Activated CD4-positive, alpha-beta memory T cell treated with anti-CD3 and anti-CD28 coated beads, Interleukin-2, amount 10 ng/mL, durations not matched to agents 7 days and 5 days (primary cell): ENCODE measurements around the gene TKTL1. TPM values are rescaled to one million over a fixed set of nuclear protein-coding genes. Genes with fewer than 3 reads are reported as not detected.
"Not testable (repeated sequence)": the region's sequence is repeated elsewhere in the genome, so short reads cannot be mapped to it uniquely, and the experiment has no call there.

Experiments used
- CTCF ChIA-PET: fragments of 350-600 bp; sonication (Branson Sonifier 250); formaldehyde crosslinking; loops from one replicate; lab custom pipeline; 2021; ENCODE audit warnings: antibody characterized with exemption, inconsistent platforms; lab: Charles Lee
- POLR2A ChIA-PET: fragments of 350-600 bp; sonication (Branson Sonifier 250); formaldehyde crosslinking; loops from one replicate; lab custom pipeline; 2021; ENCODE audit warnings: antibody characterized with exemption; lab: Charles Lee
- DNase-seq: peaks from one replicate; pipeline ENCODE4 v3.0.0-alpha.2; 2020
- H3K27ac Mint-ChIP-seq: one replicate; pipeline ENCODE4 v1.8.0; 2021; ENCODE audit warnings: mild to moderate bottlenecking, mixed read lengths
- H3K27me3 Mint-ChIP-seq: one replicate; pipeline ENCODE4 v1.8.0; 2021; ENCODE audit warnings: mixed read lengths
- H3K36me3 Mint-ChIP-seq: one replicate; pipeline ENCODE4 v1.8.0; 2021; ENCODE audit warnings: low read depth, mixed read lengths
- H3K4me1 Mint-ChIP-seq: one replicate; pipeline ENCODE4 v1.8.0; 2021; ENCODE audit warnings: mixed read lengths
- H3K4me3 Mint-ChIP-seq: one replicate; pipeline ENCODE4 v1.8.0; 2021; ENCODE audit warnings: mild to moderate bottlenecking, mixed read lengths
- H3K9me3 Mint-ChIP-seq: one replicate; pipeline ENCODE4 v1.8.0; 2021; ENCODE audit warnings: mixed read lengths
- total RNA-seq, 2 experiments: library from RNA; stranded (reverse); gene quantifications; one replicate each; pipeline ENCODE4 v1.2.3, GENCODE V29; 2021

The TKTL1 gene
- total RNA-seq, 2 experiments from 2014 or later = 0.85 to 2.0 TPM

DNA sequence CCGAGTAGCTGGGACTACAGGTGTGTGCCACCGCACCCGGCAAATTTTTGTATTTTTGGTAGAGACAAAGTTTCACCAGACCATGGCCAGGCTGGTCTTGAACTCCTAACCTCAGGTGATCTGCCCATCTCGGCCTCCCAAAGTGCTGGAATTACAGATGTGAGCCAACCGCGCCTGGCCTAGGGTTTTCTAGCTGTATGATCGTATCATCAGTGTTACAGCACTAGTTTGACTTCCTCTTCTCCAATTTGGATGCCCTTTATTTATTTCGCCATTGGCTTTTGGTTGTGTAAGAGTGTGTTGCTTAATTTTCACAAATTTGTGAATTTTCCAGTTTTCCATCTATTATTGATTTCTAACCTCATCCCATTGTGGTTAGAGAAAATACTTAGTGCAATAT is 5.2 kb downstream of the TKTL1 start:
- H3K27ac Mint-ChIP-seq = no peak overlapping the region
- H3K36me3 Mint-ChIP-seq = no peaks in the 10 kb centered on the region
- no peaks in the 10 kb centered on the region for H3K9me3 Mint-ChIP-seq
- ChIA-PET POLR2A (no interaction called here), CTCF (no interaction called here)
- H3K4me3 Mint-ChIP-seq = no peak overlapping the region
- no peaks in the 10 kb centered on the region for H3K27me3 Mint-ChIP-seq
- H3K4me1 Mint-ChIP-seq = no peaks in the 10 kb centered on the region
- no peak for DNase-seq

DNA sequence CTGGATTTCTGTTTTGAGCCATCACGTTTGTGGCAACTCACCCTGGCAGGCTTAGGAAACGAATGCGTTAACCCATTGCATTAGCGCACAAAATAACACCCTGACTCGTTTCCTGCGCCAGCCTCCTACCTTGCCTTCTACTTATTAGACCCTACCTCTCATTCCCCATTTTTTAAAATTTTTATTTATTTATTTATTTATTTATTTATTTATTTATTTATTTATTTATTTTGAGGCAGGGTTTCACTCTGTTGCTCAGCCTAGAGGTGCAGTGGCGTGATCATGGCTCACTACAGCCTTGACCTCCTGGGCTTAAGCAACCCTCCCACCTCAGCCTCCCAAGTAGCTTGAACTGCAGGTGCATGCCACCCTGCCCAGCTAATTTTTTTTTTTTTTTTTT is 7.4 kb downstream of the TKTL1 start:
- CTCF ChIA-PET, POLR2A ChIA-PET, H3K27ac Mint-ChIP-seq, H3K27me3 Mint-ChIP-seq, H3K36me3 Mint-ChIP-seq, H3K4me1 Mint-ChIP-seq, H3K9me3 Mint-ChIP-seq, H3K4me3 Mint-ChIP-seq, DNase-seq: not testable (repeated sequence)

GRCh38 chrX:154303476-154303875 is 7.9 kb downstream of the TKTL1 start:
- H3K36me3 Mint-ChIP-seq = no peaks in the 10 kb centered on the region
- no peak for DNase-seq
- no peaks in the 10 kb centered on the region for H3K9me3 Mint-ChIP-seq
- no peaks in the 10 kb centered on the region for H3K27me3 Mint-ChIP-seq
- ChIA-PET CTCF (no interaction called here), POLR2A (no interaction called here)
- peaks cover 12% of the 10 kb centered on the region for H3K4me1 Mint-ChIP-seq
- H3K4me3 Mint-ChIP-seq = no peak overlapping the region
- H3K27ac Mint-ChIP-seq = no peak overlapping the region

- H3K36me3 Mint-ChIP-seq = no peaks in the 10 kb centered on the region
- no peak overlapping the region for H3K27ac Mint-ChIP-seq
- H3K4me3 Mint-ChIP-seq = no peak overlapping the region
- no peaks in the 10 kb centered on the region for H3K27me3 Mint-ChIP-seq
- ChIA-PET POLR2A (no interaction called here), CTCF (no interaction called here)
- no peak for DNase-seq
- H3K4me1 Mint-ChIP-seq = peaks cover 20% of the 10 kb centered on the region
- H3K9me3 Mint-ChIP-seq = no peaks in the 10 kb centered on the region
Observed at GRCh38 chrX:154304846-154305245, 9.3 kb downstream of the TKTL1 start.

- DNase-seq = no peak
- no peaks in the 10 kb centered on the region for H3K9me3 Mint-ChIP-seq
- H3K36me3 Mint-ChIP-seq = no peaks in the 10 kb centered on the region
- no peaks in the 10 kb centered on the region for H3K27me3 Mint-ChIP-seq
- ChIA-PET CTCF (interaction anchor here (1.7 kb wide), 1 partner anchor 68 kb away, joined by 3 read pairs; no protein-coding TSS in a partner anchor), POLR2A (no interaction called here)
- H3K4me3 Mint-ChIP-seq = no peak overlapping the region
- no peak overlapping the region for H3K27ac Mint-ChIP-seq
- H3K4me1 Mint-ChIP-seq = peaks cover 24% of the 10 kb centered on the region
Observed at GRCh38 chrX:154305541-154306205, 10.1 kb downstream of the TKTL1 start.

DNA sequence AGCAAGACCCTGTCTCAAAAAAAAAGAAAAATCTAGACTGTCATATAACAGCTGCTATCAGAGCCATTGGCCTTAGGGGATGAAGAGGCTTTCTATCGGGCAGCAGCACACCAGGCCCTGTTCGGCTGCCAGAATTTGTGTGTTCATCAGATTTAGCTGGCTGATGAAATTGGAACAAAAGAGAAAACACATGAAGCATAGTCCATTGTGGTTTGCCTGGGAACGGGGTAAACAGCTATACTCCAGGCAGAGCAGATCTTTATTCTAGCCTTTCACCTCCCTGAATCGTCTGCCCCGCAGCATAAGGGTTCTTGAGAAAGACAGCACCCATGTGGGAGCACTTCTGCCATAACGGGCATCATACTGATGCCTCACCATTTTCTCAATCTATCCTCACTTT is 11.6 kb downstream of the TKTL1 start:
- Mint-ChIP-seq H3K9me3 (no peaks in the 10 kb centered on the region), H3K27ac (no peak overlapping the region), H3K4me3 (no peak overlapping the region), H3K36me3 (no peaks in the 10 kb centered on the region), H3K27me3 (no peaks in the 10 kb centered on the region), H3K4me1 (peaks cover 38% of the 10 kb centered on the region)
- DNase-seq = no peak
- ChIA-PET POLR2A (interaction anchor here (1.1 kb wide), 1 partner anchor 170 kb away, joined by 3 read pairs; no protein-coding TSS in a partner anchor), CTCF (no interaction called here)

DNA sequence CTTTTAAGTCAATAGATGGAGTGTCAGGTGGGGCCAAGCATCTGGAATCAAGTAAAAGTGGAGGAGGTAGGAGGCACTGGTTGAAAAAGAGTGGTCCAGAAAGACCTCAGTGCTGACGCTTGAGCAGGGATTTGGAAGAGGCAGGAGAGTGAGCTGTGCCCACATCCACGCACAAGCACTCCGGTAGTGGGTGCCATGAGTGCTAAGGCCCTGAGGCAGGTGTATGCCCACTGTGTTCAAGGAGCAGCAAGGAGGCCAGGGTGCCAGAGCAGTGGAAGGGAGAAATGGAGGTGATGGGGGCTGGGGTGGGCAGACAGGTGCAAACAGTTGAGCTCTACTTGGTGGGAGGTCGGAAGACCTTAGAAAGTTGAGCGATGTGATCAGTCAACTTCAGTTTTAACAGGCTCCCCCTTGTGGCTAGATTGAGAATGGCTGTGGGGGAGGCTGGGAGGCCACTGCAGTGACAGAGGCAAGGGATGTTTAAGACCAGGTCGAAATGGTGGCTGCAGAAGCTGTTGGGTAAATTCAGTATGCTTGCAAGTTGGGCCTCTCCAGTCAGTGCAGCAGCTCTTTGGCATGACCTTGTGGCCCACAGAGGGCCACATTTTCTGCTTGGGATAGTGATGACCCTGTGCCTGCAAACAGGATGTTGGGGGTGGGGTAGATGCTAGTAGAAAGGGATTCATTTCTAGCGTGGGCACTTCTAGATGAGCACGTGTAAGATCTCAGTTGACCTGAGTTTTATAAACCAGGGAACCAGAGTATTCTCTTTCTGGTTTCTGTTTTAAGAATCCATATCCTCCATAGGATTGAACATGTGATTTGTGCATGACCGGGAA is 12.7 kb downstream of the TKTL1 start:
- H3K27me3 Mint-ChIP-seq = no peaks in the 10 kb centered on the region
- no peaks in the 10 kb centered on the region for H3K9me3 Mint-ChIP-seq
- no peak overlapping the region for H3K4me3 Mint-ChIP-seq
- CTCF ChIA-PET = interaction anchor here (0.6 to 4.1 kb wide), 10 partner anchors 9 to 298 kb away, joined by 3 to 19 read pairs (median 4); no protein-coding TSS in a partner anchor
- peak; percentile 83 for DNase-seq
- POLR2A ChIA-PET = interaction anchor here (0.9 to 1.1 kb wide), 2 partner anchors 8 to 171 kb away, joined by 3 to 4 read pairs; no protein-coding TSS in a partner anchor
- peaks cover 49% of the 10 kb centered on the region for H3K4me1 Mint-ChIP-seq
- H3K36me3 Mint-ChIP-seq = no peaks in the 10 kb centered on the region
- H3K27ac Mint-ChIP-seq = peak overlapping the region; percentile 74

- no peak for DNase-seq
- Mint-ChIP-seq H3K4me3 (no peak overlapping the region), H3K27me3 (no peaks in the 10 kb centered on the region), H3K36me3 (no peaks in the 10 kb centered on the region), H3K4me1 (peaks cover 57% of the 10 kb centered on the region), H3K27ac (no peak overlapping the region), H3K9me3 (no peaks in the 10 kb centered on the region)
- CTCF ChIA-PET = interaction anchor here (1.1 to 4.1 kb wide), 6 partner anchors 9 to 183 kb away, joined by 3 to 19 read pairs (median 6); no protein-coding TSS in a partner anchor
- POLR2A ChIA-PET = interaction anchor here (0.9 kb wide), 1 partner anchor 7 kb away, joined by 4 read pairs; no protein-coding TSS in a partner anchor
Observed at GRCh38 chrX:154309041-154309775, 13.6 kb downstream of the TKTL1 start.

DNA sequence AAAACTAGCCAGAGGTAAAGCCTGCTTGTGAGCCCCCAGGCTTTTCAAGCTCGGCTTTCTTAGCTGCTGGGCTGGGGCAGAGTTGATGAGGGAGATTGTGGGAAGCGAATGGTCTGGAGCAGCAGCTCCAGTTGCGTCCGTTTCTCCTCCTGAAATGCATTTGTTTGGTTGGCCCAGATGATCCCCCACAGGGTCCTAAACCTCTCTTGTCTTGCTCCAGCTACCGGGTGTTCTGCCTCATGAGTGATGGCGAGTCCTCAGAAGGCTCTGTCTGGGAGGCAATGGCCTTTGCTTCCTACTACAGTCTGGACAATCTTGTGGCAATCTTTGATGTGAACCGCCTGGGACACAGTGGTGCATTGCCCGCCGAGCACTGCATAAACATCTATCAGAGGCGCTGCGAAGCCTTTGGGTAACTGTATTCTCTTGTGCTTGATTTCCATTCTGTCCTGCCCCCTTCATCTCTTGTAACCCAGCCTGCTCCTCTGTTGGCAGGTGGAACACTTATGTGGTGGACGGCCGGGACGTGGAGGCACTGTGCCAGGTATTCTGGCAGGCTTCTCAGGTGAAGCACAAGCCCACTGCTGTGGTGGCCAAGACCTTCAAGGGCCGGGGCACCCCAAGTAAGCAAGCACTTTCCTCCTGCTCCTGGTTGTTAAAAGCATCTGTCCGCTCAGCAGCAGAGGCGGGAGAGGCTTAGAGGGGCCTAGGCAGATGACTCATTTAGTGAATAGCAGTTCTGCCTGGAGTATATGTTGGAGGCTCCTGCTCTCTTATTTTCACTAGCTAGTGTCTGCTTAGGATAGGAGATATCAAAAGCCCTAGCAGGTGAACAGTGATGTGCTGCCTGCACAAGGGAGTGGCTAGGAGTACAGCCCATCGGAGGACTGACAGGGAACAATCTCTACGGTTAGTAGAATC is 15.3 kb downstream of the TKTL1 start:
- DNase-seq = no peak
- H3K4me1 Mint-ChIP-seq = peaks cover 60% of the 10 kb centered on the region
- CTCF ChIA-PET = interaction anchor here (2.8 to 4.1 kb wide), 2 partner anchors 16 to 174 kb away, joined by 16 to 19 read pairs; no protein-coding TSS in a partner anchor
- no peak overlapping the region for H3K4me3 Mint-ChIP-seq
- POLR2A ChIA-PET = no interaction called here
- no peaks in the 10 kb centered on the region for H3K9me3 Mint-ChIP-seq
- H3K36me3 Mint-ChIP-seq = no peaks in the 10 kb centered on the region
- peak overlapping the region; percentile 14 for H3K27ac Mint-ChIP-seq
- no peaks in the 10 kb centered on the region for H3K27me3 Mint-ChIP-seq

GRCh38 chrX:154312116-154312515 is 16.5 kb downstream of the TKTL1 start:
- Mint-ChIP-seq H3K4me1 (peaks cover 61% of the 10 kb centered on the region), H3K27ac (no peak overlapping the region)

GRCh38 chrX:154313147-154313546 is 17.6 kb downstream of the TKTL1 start:
- Mint-ChIP-seq H3K27me3 (no peaks in the 10 kb centered on the region), H3K27ac (peak overlapping the region; percentile 90), H3K9me3 (no peaks in the 10 kb centered on the region), H3K4me3 (no peak overlapping the region), H3K36me3 (no peaks in the 10 kb centered on the region), H3K4me1 (peaks cover 59% of the 10 kb centered on the region)
- DNase-seq = peak; percentile 46
- CTCF ChIA-PET = interaction anchor here (0.9 kb wide), 1 partner anchor 176 kb away, joined by 3 read pairs; no protein-coding TSS in a partner anchor
- POLR2A ChIA-PET = interaction anchor here (1.5 kb wide), 1 partner anchor 14 kb away, joined by 4 read pairs; no protein-coding TSS in a partner anchor

More at GRCh38 chrX:154312116-154312515, 16.5 kb downstream of the TKTL1 start:
- no peaks in the 10 kb centered on the region for H3K9me3 Mint-ChIP-seq
- POLR2A ChIA-PET = interaction anchor here (1.5 kb wide), 1 partner anchor 15 kb away, joined by 4 read pairs; no protein-coding TSS in a partner anchor
- CTCF ChIA-PET = no interaction called here
- DNase-seq = no peak
- H3K4me3 Mint-ChIP-seq = no peak overlapping the region
- no peaks in the 10 kb centered on the region for H3K27me3 Mint-ChIP-seq
- no peaks in the 10 kb centered on the region for H3K36me3 Mint-ChIP-seq

- H3K4me1 Mint-ChIP-seq = peaks cover 52% of the 10 kb centered on the region
Observed at GRCh38 chrX:154315416-154315815, 19.8 kb downstream of the TKTL1 start.

More at GRCh38 chrX:154315416-154315815, 19.8 kb downstream of the TKTL1 start:
- ChIA-PET CTCF (interaction anchor here (1.3 kb wide), 1 partner anchor 58 kb away, joined by 3 read pairs; no protein-coding TSS in a partner anchor), POLR2A (no interaction called here)
- no peak for DNase-seq
- H3K9me3 Mint-ChIP-seq = no peaks in the 10 kb centered on the region
- H3K36me3 Mint-ChIP-seq = no peaks in the 10 kb centered on the region
- H3K27ac Mint-ChIP-seq = no peak overlapping the region
- peaks cover 2% of the 10 kb centered on the region for H3K27me3 Mint-ChIP-seq
- no peak overlapping the region for H3K4me3 Mint-ChIP-seq
